Breast epithelium (tissue), 3 donors: ENCODE measurements around the gene SNX33.

ENCODE experiments used
- POLR2A ChIP-seq: fragments of 450-650 bp; IDR thresholded peaks from one replicate; pipeline ENCODE4 v1.6.1; 2016; ENCODE audit warnings: antibody characterized with exemption, mild to moderate bottlenecking, moderate library complexity
- TF ChIP-seq, protein P1 (sequence below), 3 donors: fragments of 450-650 bp; IDR thresholded peaks; one replicate each; pipeline ENCODE4 v1.5.1; 2016 to 2017; ENCODE audit warnings: antibody characterized with exemption in 3 of 3, mild to moderate bottlenecking in 3 of 3, moderate library complexity in 3 of 3

DNA sequence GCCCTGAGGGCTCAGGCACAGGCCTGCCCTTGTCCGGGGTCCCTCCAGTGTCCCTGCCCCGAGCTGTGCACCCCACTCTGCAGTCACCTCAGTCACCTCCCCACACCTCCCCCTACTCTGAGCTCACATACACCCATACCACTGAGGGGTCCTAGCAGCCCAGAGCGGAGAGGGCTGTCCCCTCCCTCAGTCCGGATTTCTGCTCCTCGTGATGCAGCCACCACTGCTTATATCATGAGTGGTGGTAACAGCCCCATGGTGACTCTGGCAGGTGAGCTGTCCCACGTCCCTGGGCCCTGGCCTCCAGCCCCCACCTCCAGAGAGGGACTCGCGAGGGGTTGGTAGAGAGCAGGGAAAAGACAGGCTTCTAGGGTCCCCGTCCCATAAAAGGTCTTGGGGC, 56.9 kb downstream of the SNX33 start:
- TF ChIP-seq, protein P1, sequence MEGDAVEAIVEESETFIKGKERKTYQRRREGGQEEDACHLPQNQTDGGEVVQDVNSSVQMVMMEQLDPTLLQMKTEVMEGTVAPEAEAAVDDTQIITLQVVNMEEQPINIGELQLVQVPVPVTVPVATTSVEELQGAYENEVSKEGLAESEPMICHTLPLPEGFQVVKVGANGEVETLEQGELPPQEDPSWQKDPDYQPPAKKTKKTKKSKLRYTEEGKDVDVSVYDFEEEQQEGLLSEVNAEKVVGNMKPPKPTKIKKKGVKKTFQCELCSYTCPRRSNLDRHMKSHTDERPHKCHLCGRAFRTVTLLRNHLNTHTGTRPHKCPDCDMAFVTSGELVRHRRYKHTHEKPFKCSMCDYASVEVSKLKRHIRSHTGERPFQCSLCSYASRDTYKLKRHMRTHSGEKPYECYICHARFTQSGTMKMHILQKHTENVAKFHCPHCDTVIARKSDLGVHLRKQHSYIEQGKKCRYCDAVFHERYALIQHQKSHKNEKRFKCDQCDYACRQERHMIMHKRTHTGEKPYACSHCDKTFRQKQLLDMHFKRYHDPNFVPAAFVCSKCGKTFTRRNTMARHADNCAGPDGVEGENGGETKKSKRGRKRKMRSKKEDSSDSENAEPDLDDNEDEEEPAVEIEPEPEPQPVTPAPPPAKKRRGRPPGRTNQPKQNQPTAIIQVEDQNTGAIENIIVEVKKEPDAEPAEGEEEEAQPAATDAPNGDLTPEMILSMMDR (IDR thresholded peaks at IDR 0.05): no peak
- no peak for TF ChIP-seq POLR2A
